Fibroblast of the conjunctiva (primary cell): ENCODE data around the gene IFNA6.
"Not testable (repeated sequence)": the region's sequence is repeated elsewhere in the genome, so short reads cannot be mapped to it uniquely, and the experiment has no call there.

Source experiments
- DNase-seq: peaks from one replicate; pipeline ENCODE4 v3.0.0-alpha.2; 2010; ENCODE audit warnings: low read depth

IFNA6 gene

GRCh38 chr9:21350787-21351186 is at the start of gene IFNA6:
Gene IFNA6 (minus strand): TSS chr9:21350887. CDS start chr9:21350887, 0 bp downstream.
- DNase-seq: no peak

GRCh38 chr9:21399956-21400355 is 49.3 kb upstream of the IFNA6 start:
- DNase-seq: no peak

GRCh38 chr9:21398955-21399489 is 48.3 kb upstream of the IFNA6 start:
- DNase-seq: no peak

GRCh38 chr9:21395778-21396717 is 45.4 kb upstream of the IFNA6 start:
- no peak for DNase-seq

- DNase-seq: no peak
Measured at GRCh38 chr9:21392270-21392669, 41.6 kb upstream of the IFNA6 start.

- no peak for DNase-seq
Measured at GRCh38 chr9:21385131-21385670, 34.5 kb upstream of the IFNA6 start, which contains the start of gene IFNA2. Gene IFNA2 (minus strand): TSS chr9:21385398. CDS start chr9:21385329, 69 bp downstream.

- no peak for DNase-seq
Measured at GRCh38 chr9:21383627-21384026, 32.9 kb upstream of the IFNA6 start.

- no peak for DNase-seq
Measured at GRCh38 chr9:21381448-21382339, 31.0 kb upstream of the IFNA6 start.

GRCh38 chr9:21371467-21371866 is 20.8 kb upstream of the IFNA6 start:
- DNase-seq: not testable (repeated sequence)

GRCh38 chr9:21367957-21368356 is 17.3 kb upstream of the IFNA6 start, which contains the start of gene IFNA13:
Gene IFNA13 (minus strand): TSS chr9:21368057. CDS start chr9:21368010, 47 bp downstream.
- DNase-seq: no peak

GRCh38 chr9:21367169-21367568 is 16.5 kb upstream of the IFNA6 start:
- DNase-seq: not testable (repeated sequence)

GRCh38 chr9:21362287-21362686 is 11.6 kb upstream of the IFNA6 start:
- DNase-seq: no peak

- no peak for DNase-seq
Measured at GRCh38 chr9:21357479-21358460, 7.1 kb upstream of the IFNA6 start.

- no peak for DNase-seq
Measured at GRCh38 chr9:21348430-21348970, 2.2 kb downstream of the IFNA6 start.

- no peak for DNase-seq
Measured at GRCh38 chr9:21340735-21341134, 10.0 kb downstream of the IFNA6 start.

- no peak for DNase-seq
Measured at GRCh38 chr9:21336457-21336856, 14.2 kb downstream of the IFNA6 start.

- peak; percentile 87 for DNase-seq
Measured at GRCh38 chr9:21334701-21335632, 15.7 kb downstream of the IFNA6 start, which contains the start of gene KLHL9. Gene KLHL9 (minus strand): TSS chr9:21335404. CDS start chr9:21334859, 545 bp downstream.

- no peak for DNase-seq
Measured at GRCh38 chr9:21333226-21333625, 17.5 kb downstream of the IFNA6 start.
